H1 (cell line): ENCODE data around the gene SMIM13.

Source experiments
- CHD7 ChIP-seq: fragments of 300-600 bp; sonication (generic); IDR thresholded peaks from 2 replicates; pipeline ENCODE4 v1.7.1; 2012; ENCODE audit warnings: low read length, moderate library complexity, mild to moderate bottlenecking, inconsistent platforms; ENCODE audit not compliant: insufficient replicate concordance
- CTCF ChIP-seq, 3 experiments: IDR thresholded peaks; 1 replicate in 2 of 3; 2 replicates in 1 of 3; pipeline versions ENCODE4 v1.5.1 to v1.6.1; 2011; ENCODE audit warnings: low read length in 3 of 3, mild to moderate bottlenecking in 3 of 3, inconsistent platforms in 2 of 3, low read depth in 1 of 3, moderate library complexity in 1 of 3; ENCODE audit not compliant: insufficient read depth in 1 of 3; ENCODE audit errors: control extremely low read depth in 1 of 3
- EZH2 ChIP-seq: fragments of 200-600 bp; sonication (generic); IDR thresholded peaks from 2 replicates; pipeline ENCODE4 v1.7.1; 2012; ENCODE audit warnings: low read depth, mild to moderate bottlenecking, moderate library complexity, low read length, inconsistent platforms; ENCODE audit not compliant: severe bottlenecking
- GABPA ChIP-seq: IDR thresholded peaks from 2 replicates; pipeline ENCODE4 v1.6.1; 2011; ENCODE audit warnings: mild to moderate bottlenecking, low read length, moderate library complexity, borderline replicate concordance; ENCODE audit not compliant: insufficient read depth
- JUN ChIP-seq: IDR thresholded peaks from 2 replicates; pipeline ENCODE4 v1.6.1; 2011; ENCODE audit warnings: low read depth, mild to moderate bottlenecking, improper control_type of control experiment, low read length
- JUND ChIP-seq: IDR thresholded peaks from 2 replicates; pipeline ENCODE4 v1.6.1; 2011; ENCODE audit warnings: mild to moderate bottlenecking, improper control_type of control experiment, low read length
- MAX ChIP-seq: IDR thresholded peaks from 2 replicates; pipeline ENCODE4 v1.6.1; 2012; ENCODE audit warnings: inconsistent platforms
- POLR2A ChIP-seq, 2 experiments: IDR thresholded peaks; 1 replicate in 1 of 2; 2 replicates in 1 of 2; pipeline ENCODE4 v1.6.1; 2011; ENCODE audit warnings: low read depth in 2 of 2, low read length in 2 of 2, mild to moderate bottlenecking in 2 of 2; ENCODE audit errors: control extremely low read depth in 1 of 2
- RAD21 ChIP-seq, 2 experiments: IDR thresholded peaks in 1 of 2; conservative IDR thresholded peaks in 1 of 2; 2 replicates each; pipeline ENCODE4 v1.6.1; 2011; ENCODE audit warnings: low read depth in 2 of 2, low read length in 2 of 2, improper control_type of control experiment in 1 of 2, inconsistent platforms in 1 of 2, mild to moderate bottlenecking in 1 of 2, moderate library complexity in 1 of 2
- SRF ChIP-seq: IDR thresholded peaks from 2 replicates; pipeline ENCODE4 v1.6.1; 2011; ENCODE audit warnings: mild to moderate bottlenecking, low read depth, low read length, moderate library complexity

- TF ChIP-seq SRF (no peak), JUND (no peak), CHD7 (no peak), MAX (no peak), JUN (no peak), POLR2A (IDR thresholded peaks at IDR 0.05; ENCODE audit: control extremely low read depth in 1 of 2, low read depth in 2 of 2, low read length in 2 of 2) (no peak), CTCF (IDR thresholded peaks at IDR 0.05; ENCODE audit: control extremely low read depth in 1 of 3, insufficient read depth in 1 of 3, low read depth in 1 of 3, low read length in 3 of 3) (no peak), RAD21 (IDR thresholded peaks at IDR 0.05 in 1 of 2, conservative IDR thresholded peaks at IDR 0.05 in 1 of 2; ENCODE audit: low read depth in 2 of 2, low read length in 2 of 2) (no peak), EZH2 (no peak), GABPA (no peak)
Observed at GRCh38 chr6:11122380-11122779, 28.7 kb downstream of the SMIM13 start.
